Mammary epithelial cell (primary cell): Measurements from ENCODE around the gene RBM48.

Experiments used
- EZH2 ChIP-seq: IDR thresholded peaks from 2 replicates; pipeline ENCODE4 v1.6.1; 2012; ENCODE audit warnings: low read length, inconsistent platforms, borderline replicate concordance
- TF ChIP-seq, protein P1 (sequence below), 2 donors: IDR thresholded peaks in 1 of 2; conservative IDR thresholded peaks in 1 of 2; 2 replicates each; pipeline ENCODE4 v1.5.1; 2011 to 2012; ENCODE audit warnings: inconsistent platforms in 2 of 2, low read length in 2 of 2, mild to moderate bottlenecking in 2 of 2, control low read depth in 1 of 2, low read depth in 1 of 2; ENCODE audit not compliant: insufficient read depth in 1 of 2; ENCODE audit errors: extremely low read depth in 1 of 2

GRCh38 chr7:92563345-92563744 lies 34.8 kb downstream of the RBM48 start:
- no peak for TF ChIP-seq EZH2
- TF ChIP-seq, protein P1, sequence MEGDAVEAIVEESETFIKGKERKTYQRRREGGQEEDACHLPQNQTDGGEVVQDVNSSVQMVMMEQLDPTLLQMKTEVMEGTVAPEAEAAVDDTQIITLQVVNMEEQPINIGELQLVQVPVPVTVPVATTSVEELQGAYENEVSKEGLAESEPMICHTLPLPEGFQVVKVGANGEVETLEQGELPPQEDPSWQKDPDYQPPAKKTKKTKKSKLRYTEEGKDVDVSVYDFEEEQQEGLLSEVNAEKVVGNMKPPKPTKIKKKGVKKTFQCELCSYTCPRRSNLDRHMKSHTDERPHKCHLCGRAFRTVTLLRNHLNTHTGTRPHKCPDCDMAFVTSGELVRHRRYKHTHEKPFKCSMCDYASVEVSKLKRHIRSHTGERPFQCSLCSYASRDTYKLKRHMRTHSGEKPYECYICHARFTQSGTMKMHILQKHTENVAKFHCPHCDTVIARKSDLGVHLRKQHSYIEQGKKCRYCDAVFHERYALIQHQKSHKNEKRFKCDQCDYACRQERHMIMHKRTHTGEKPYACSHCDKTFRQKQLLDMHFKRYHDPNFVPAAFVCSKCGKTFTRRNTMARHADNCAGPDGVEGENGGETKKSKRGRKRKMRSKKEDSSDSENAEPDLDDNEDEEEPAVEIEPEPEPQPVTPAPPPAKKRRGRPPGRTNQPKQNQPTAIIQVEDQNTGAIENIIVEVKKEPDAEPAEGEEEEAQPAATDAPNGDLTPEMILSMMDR (conservative IDR thresholded peaks at IDR 0.05 in 1 of 2, IDR thresholded peaks at IDR 0.05 in 1 of 2; ENCODE audit: extremely low read depth in 1 of 2, insufficient read depth in 1 of 2, low read depth in 1 of 2, low read length in 2 of 2) = no peak
